SK-N-SH (cell line): ENCODE data around the gene SPATA2. TPM values are rescaled to one million over a fixed set of nuclear protein-coding genes. Genes with fewer than 3 reads are reported as not detected.

Source experiments
- CTCF ChIA-PET: fragments of 300-600, 350-600 bp; formaldehyde crosslinking; extraction: SDS; loops from one replicate; lab custom pipeline; 2021; lab: Yijun Ruan, JAX
- POLR2A ChIA-PET: fragments of 350-600 bp; sonication (Branson Sonifier 250); formaldehyde crosslinking; extraction: SDS; loops from one replicate; lab custom pipeline; 2020; ENCODE audit warnings: antibody characterized with exemption, inconsistent platforms; lab: Yijun Ruan, JAX
- DNase-seq: peaks from one replicate; pipeline ENCODE4 v3.0.0; 2012
- H2AFZ ChIP-seq: fragments of 200-600 bp; sonication (generic); 2 replicates; pipeline ENCODE4 v1.8.1; 2016; ENCODE audit warnings: antibody characterized with exemption, mild to moderate bottlenecking, low read depth
- H3F3A ChIP-seq: fragments of 200-600 bp; sonication (generic); replicated peaks from 2 replicates; pipeline ENCODE3; 2016; ENCODE audit warnings: antibody characterized with exemption, mild to moderate bottlenecking; ENCODE audit not compliant: insufficient read depth
- H3K27ac ChIP-seq, 2 experiments: fragments of 200-500 bp in 1 of 2; fragments of 200-600 bp in 1 of 2; sonication (Bioruptor generic) in 1 of 2; sonication (generic), shearing (Covaris generic) in 1 of 2; 2 replicates each; pipeline versions ENCODE4 v1.5.1 to v1.6.1; 2014 to 2016; ENCODE audit warnings: low read depth in 2 of 2, inconsistent platforms in 1 of 2, low read length in 1 of 2, mild to moderate bottlenecking in 1 of 2, mixed read lengths in 1 of 2
- H3K27me3 ChIP-seq: fragments of 200-600 bp; sonication (generic), shearing (Covaris generic); 2 replicates; pipeline ENCODE4 v1.6.1; 2016; ENCODE audit warnings: mixed run types; ENCODE audit not compliant: insufficient read depth
- H3K36me3 ChIP-seq, 2 experiments: fragments of 200-500 bp in 1 of 2; fragments of 200-600 bp in 1 of 2; sonication (Bioruptor generic) in 1 of 2; sonication (generic) in 1 of 2; replicated peaks in 1 of 2; 2 replicates each; pipeline versions ENCODE3 to v1.5.1; 2014 to 2016; ENCODE audit warnings: low read length in 1 of 2, mild to moderate bottlenecking in 1 of 2; ENCODE audit not compliant: insufficient read depth in 2 of 2, control insufficient read depth in 1 of 2
- H3K4me1 ChIP-seq, 2 experiments: fragments of 200-500 bp in 1 of 2; fragments of 200-600 bp in 1 of 2; sonication (Bioruptor generic) in 1 of 2; sonication (generic), shearing (Covaris generic) in 1 of 2; 2 replicates each; pipeline versions ENCODE4 v1.5.1 to v1.6.1; 2014 to 2016; ENCODE audit warnings: low read depth in 1 of 2, low read length in 1 of 2, mixed run types in 1 of 2; ENCODE audit not compliant: insufficient read depth in 2 of 2, control insufficient read depth in 1 of 2
- H3K4me2 ChIP-seq: fragments of 200-600 bp; sonication (generic), shearing (Covaris generic); 2 replicates; pipeline ENCODE4 v1.6.1; 2017; ENCODE audit warnings: mixed run types
- H3K4me3 ChIP-seq, 2 experiments: fragments of 200-500 bp in 1 of 2; fragments of 200-600 bp in 1 of 2; sonication (Bioruptor generic) in 1 of 2; sonication (generic), shearing (Covaris generic) in 1 of 2; 2 replicates each; pipeline versions ENCODE4 v1.5.1 to v1.8.1; 2014 to 2016; ENCODE audit warnings: low read depth in 2 of 2, inconsistent platforms in 1 of 2, low read length in 1 of 2, mild to moderate bottlenecking in 1 of 2, mixed read lengths in 1 of 2, moderate library complexity in 1 of 2
- H3K79me2 ChIP-seq: fragments of 200-600 bp; sonication (generic); 2 replicates; pipeline ENCODE4 v1.8.1; 2017; ENCODE audit warnings: mild to moderate bottlenecking; ENCODE audit not compliant: insufficient read depth
- H3K9ac ChIP-seq: fragments of 200-600 bp; sonication (generic); 2 replicates; pipeline ENCODE4 v1.6.1; 2017; ENCODE audit warnings: mixed run types
- H3K9me2 ChIP-seq: fragments of 200-600 bp; sonication (generic); 2 replicates; pipeline ENCODE4 v1.6.1; 2017; ENCODE audit warnings: mixed run types
- H3K9me3 ChIP-seq: fragments of 200-600 bp; sonication (generic); 2 replicates; pipeline ENCODE4 v1.6.1; 2017; ENCODE audit warnings: mixed run types, mild to moderate bottlenecking, moderate library complexity
- H4K20me1 ChIP-seq: fragments of 200-600 bp; sonication (generic); 2 replicates; pipeline ENCODE4 v1.6.1; 2017; ENCODE audit warnings: mild to moderate bottlenecking, mixed run types; ENCODE audit not compliant: insufficient read depth
- CHD2 ChIP-seq: fragments of 150-350 bp; IDR thresholded peaks from 2 replicates; pipeline ENCODE4 v1.6.1; 2018; ENCODE audit warnings: low read length; ENCODE audit not compliant: partially characterized antibody
- ELF1 ChIP-seq: IDR thresholded peaks from 2 replicates; pipeline ENCODE4 v1.4.0; 2012
- EP300 ChIP-seq, 2 experiments: IDR thresholded peaks; 2 replicates each; pipeline versions ENCODE4 v1.4.0 to v1.6.1; 2012; ENCODE audit warnings: borderline replicate concordance in 1 of 2, low read depth in 1 of 2, low read length in 1 of 2
- FOSL2 ChIP-seq: IDR thresholded peaks from 2 replicates; pipeline ENCODE4 v1.4.0; 2012; ENCODE audit warnings: low read depth, mild to moderate bottlenecking, moderate library complexity, borderline replicate concordance
- FOXJ3 ChIP-seq: sonication (generic); formaldehyde crosslinking; IDR thresholded peaks from 2 replicates; pipeline ENCODE4 v1.5.1; 2020; ENCODE audit warnings: mild to moderate bottlenecking, missing genetic modification reagents
- GABPA ChIP-seq: IDR thresholded peaks from 2 replicates; pipeline ENCODE4 v1.4.0; 2012; ENCODE audit warnings: low read depth, mild to moderate bottlenecking
- GATA2 ChIP-seq: sonication (generic); formaldehyde crosslinking; IDR thresholded peaks from 2 replicates; pipeline ENCODE4 v1.5.0; 2020; ENCODE audit warnings: mild to moderate bottlenecking, missing genetic modification reagents
- IRF3 ChIP-seq: fragments of 150-350 bp; IDR thresholded peaks from 2 replicates; pipeline ENCODE4 v1.6.1; 2016; ENCODE audit warnings: mild to moderate bottlenecking, low read depth, low read length
- MAX ChIP-seq: IDR thresholded peaks from 2 replicates; pipeline ENCODE4 v1.4.0; 2012; ENCODE audit warnings: low read depth
- MXI1 ChIP-seq: IDR thresholded peaks from 2 replicates; pipeline ENCODE4 v1.6.1; 2012; ENCODE audit warnings: mild to moderate bottlenecking, low read depth, low read length, improper control_type of control experiment
- NFIC ChIP-seq: IDR thresholded peaks from 2 replicates; pipeline ENCODE4 v1.4.0; 2012; ENCODE audit warnings: borderline replicate concordance
- NRF1 ChIP-seq: IDR thresholded peaks from 2 replicates; pipeline ENCODE4 v1.6.1; 2012; ENCODE audit warnings: low read depth, mild to moderate bottlenecking, low read length
- POLR2AphosphoS5 ChIP-seq: IDR thresholded peaks from 2 replicates; pipeline ENCODE4 v1.6.1; 2012; ENCODE audit warnings: low read depth, low read length
- RFX5 ChIP-seq: IDR thresholded peaks from 2 replicates; pipeline ENCODE4 v1.6.1; 2012; ENCODE audit warnings: mild to moderate bottlenecking, improper control_type of control experiment, low read length
- SMC3 ChIP-seq: IDR thresholded peaks from 2 replicates; pipeline ENCODE4 v1.6.1; 2012; ENCODE audit warnings: low read depth, low read length, improper control_type of control experiment
- TCF12 ChIP-seq: IDR thresholded peaks from 2 replicates; pipeline ENCODE4 v1.4.0; 2012
- TEAD4 ChIP-seq: IDR thresholded peaks from 2 replicates; pipeline ENCODE4 v1.4.0; 2012; ENCODE audit warnings: mild to moderate bottlenecking, borderline replicate concordance; ENCODE audit not compliant: insufficient read depth
- YY1 ChIP-seq: IDR thresholded peaks from 2 replicates; pipeline ENCODE4 v1.4.0; 2012; ENCODE audit warnings: low read depth, mild to moderate bottlenecking
- WGBS: methylation state at CpG from one replicate; pipeline ENCODE4 v1.1.6; 2017; ENCODE audit warnings: low lambda C conversion rate; 5-methylcytosine and 5-hydroxymethylcytosine counted together
- polyA plus RNA-seq, 3 experiments: library from polyadenylated mRNA; depleted of rRNA; stranded (reverse); fragments of >200 nt; gene quantifications; 2 replicates each; pipeline ENCODE4 v1.2.3, GENCODE V29; 2012
- TF ChIP-seq, protein P1 (sequence below): IDR thresholded peaks from 2 replicates; pipeline ENCODE4 v1.6.1; 2012; ENCODE audit warnings: mild to moderate bottlenecking, low read depth, low read length, moderate library complexity
- TF ChIP-seq, protein P2 (sequence below): fragments of 200-600 bp; sonication (generic); IDR thresholded peaks from 2 replicates; pipeline ENCODE4 v1.6.1; 2017; ENCODE audit warnings: antibody characterized with exemption, mild to moderate bottlenecking, moderate library complexity

The SPATA2 gene
- polyA plus RNA-seq, 1 of the 3 experiments (the other 2 are of a cell fraction) = 7.2 TPM

DNA sequence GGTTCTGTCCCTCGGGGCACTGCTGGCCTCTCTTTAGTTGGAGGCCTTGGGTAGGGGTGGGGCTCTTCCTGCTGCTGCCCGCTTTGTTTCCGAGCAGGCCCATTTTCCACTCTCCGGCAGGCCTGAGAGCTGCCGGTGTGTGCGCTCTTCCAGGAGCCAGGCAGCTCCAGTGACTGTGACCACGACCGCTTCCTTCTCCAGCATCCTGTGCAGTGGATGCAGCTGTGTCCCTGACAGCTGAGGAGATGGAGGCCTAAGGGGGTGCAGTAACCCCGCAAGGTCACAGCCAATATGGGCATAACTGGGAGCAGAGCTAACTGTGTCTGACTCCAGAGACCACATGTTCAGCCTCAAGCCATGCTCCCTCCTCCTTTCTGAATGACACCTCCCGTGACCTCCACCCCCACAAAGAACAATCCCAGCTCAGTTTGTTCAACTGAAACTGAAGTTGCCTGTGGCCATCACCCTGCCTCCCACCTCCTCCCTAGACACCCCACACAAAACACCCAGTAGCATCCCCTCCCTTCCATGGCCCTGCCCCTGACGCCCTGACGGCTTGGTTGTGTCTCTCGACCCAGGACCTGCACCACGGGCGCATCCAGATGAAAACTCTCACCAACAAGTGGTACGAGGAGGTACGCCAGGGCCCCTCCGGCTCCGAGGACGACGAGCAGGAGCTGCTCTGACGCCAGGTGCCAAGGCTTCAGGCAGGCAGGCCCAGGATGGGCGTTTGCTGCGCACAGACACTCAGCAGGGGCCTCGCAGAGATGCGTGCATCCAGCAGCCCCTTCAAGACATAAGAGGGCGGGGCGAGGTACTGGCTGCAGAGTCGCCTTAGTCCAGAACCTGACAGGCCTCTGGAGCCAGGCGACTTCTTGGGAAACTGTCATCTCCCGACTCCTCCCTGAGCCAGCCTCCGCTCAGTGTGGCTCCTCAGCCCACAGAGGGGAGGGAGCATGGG, 27.8 kb downstream of the SPATA2 start:
- ChIA-PET CTCF (interaction anchor here (0.6 to 9.6 kb wide), 45 partner anchors 9 to 670 kb away, joined by 3 to 131 read pairs (median 4); partner anchors contain the start of gene SLC9A8), POLR2A (no interaction called here)
- DNase-seq = no peak
- H2AFZ ChIP-seq = no peak overlapping the region
- H3K9me2 ChIP-seq = no peaks in the 10 kb centered on the region
- no peak overlapping the region; a peak in 1 of 4 replicates for H3K27ac ChIP-seq
- H3F3A ChIP-seq = peaks cover 5% of the 10 kb centered on the region
- H3K4me2 ChIP-seq = no peak overlapping the region
- H3K9ac ChIP-seq = no peak overlapping the region
- H3K79me2 ChIP-seq = no peaks in the 10 kb centered on the region
- 0 out of 2 replicates have a peak, but pooled peaks cover 5% of the 10 kb centered on the region for H4K20me1 ChIP-seq
- 93% methylated on average over 13 of the region's 32 CpGs for WGBS
- TF ChIP-seq GABPA = no peak
- TF ChIP-seq, protein P1, sequence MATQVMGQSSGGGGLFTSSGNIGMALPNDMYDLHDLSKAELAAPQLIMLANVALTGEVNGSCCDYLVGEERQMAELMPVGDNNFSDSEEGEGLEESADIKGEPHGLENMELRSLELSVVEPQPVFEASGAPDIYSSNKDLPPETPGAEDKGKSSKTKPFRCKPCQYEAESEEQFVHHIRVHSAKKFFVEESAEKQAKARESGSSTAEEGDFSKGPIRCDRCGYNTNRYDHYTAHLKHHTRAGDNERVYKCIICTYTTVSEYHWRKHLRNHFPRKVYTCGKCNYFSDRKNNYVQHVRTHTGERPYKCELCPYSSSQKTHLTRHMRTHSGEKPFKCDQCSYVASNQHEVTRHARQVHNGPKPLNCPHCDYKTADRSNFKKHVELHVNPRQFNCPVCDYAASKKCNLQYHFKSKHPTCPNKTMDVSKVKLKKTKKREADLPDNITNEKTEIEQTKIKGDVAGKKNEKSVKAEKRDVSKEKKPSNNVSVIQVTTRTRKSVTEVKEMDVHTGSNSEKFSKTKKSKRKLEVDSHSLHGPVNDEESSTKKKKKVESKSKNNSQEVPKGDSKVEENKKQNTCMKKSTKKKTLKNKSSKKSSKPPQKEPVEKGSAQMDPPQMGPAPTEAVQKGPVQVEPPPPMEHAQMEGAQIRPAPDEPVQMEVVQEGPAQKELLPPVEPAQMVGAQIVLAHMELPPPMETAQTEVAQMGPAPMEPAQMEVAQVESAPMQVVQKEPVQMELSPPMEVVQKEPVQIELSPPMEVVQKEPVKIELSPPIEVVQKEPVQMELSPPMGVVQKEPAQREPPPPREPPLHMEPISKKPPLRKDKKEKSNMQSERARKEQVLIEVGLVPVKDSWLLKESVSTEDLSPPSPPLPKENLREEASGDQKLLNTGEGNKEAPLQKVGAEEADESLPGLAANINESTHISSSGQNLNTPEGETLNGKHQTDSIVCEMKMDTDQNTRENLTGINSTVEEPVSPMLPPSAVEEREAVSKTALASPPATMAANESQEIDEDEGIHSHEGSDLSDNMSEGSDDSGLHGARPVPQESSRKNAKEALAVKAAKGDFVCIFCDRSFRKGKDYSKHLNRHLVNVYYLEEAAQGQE = no peak
- no peak for TF ChIP-seq IRF3
- TF ChIP-seq RFX5 = no peak
- no peak for TF ChIP-seq YY1
- TF ChIP-seq EP300 (IDR thresholded peaks at IDR 0.05; ENCODE audit: borderline replicate concordance in 1 of 2, low read depth in 1 of 2, low read length in 1 of 2) = no peak
- no peak for TF ChIP-seq CHD2
- no peak for TF ChIP-seq FOXJ3 (CRISPR knock-in tag)
- TF ChIP-seq SMC3 = no peak
- TF ChIP-seq MXI1 = no peak
- TF ChIP-seq NFIC = no peak
- no peak for TF ChIP-seq TCF12
- TF ChIP-seq GATA2 (CRISPR knock-in tag) = no peak
- no peak for TF ChIP-seq FOSL2
- TF ChIP-seq, protein P2, sequence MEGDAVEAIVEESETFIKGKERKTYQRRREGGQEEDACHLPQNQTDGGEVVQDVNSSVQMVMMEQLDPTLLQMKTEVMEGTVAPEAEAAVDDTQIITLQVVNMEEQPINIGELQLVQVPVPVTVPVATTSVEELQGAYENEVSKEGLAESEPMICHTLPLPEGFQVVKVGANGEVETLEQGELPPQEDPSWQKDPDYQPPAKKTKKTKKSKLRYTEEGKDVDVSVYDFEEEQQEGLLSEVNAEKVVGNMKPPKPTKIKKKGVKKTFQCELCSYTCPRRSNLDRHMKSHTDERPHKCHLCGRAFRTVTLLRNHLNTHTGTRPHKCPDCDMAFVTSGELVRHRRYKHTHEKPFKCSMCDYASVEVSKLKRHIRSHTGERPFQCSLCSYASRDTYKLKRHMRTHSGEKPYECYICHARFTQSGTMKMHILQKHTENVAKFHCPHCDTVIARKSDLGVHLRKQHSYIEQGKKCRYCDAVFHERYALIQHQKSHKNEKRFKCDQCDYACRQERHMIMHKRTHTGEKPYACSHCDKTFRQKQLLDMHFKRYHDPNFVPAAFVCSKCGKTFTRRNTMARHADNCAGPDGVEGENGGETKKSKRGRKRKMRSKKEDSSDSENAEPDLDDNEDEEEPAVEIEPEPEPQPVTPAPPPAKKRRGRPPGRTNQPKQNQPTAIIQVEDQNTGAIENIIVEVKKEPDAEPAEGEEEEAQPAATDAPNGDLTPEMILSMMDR = no peak
- no peak for TF ChIP-seq MAX
- no peak for TF ChIP-seq TEAD4
- TF ChIP-seq POLR2AphosphoS5 = no peak
- no peak for TF ChIP-seq ELF1
- no peak for TF ChIP-seq NRF1
- H3K9me3 ChIP-seq = no peaks in the 10 kb centered on the region
- H3K27me3 ChIP-seq = no peaks in the 10 kb centered on the region
- H3K4me1 ChIP-seq = peaks cover 0 to 8% of the 10 kb centered on the region in 2 experiments; a peak in 1 of 4 replicates
- peaks cover 0 to 27% of the 10 kb centered on the region in 2 experiments for H3K36me3 ChIP-seq
- H3K4me3 ChIP-seq = no peak overlapping the region
